ENCODE results near the gene CLEC16A.

- TF ChIP-seq, protein P1, sequence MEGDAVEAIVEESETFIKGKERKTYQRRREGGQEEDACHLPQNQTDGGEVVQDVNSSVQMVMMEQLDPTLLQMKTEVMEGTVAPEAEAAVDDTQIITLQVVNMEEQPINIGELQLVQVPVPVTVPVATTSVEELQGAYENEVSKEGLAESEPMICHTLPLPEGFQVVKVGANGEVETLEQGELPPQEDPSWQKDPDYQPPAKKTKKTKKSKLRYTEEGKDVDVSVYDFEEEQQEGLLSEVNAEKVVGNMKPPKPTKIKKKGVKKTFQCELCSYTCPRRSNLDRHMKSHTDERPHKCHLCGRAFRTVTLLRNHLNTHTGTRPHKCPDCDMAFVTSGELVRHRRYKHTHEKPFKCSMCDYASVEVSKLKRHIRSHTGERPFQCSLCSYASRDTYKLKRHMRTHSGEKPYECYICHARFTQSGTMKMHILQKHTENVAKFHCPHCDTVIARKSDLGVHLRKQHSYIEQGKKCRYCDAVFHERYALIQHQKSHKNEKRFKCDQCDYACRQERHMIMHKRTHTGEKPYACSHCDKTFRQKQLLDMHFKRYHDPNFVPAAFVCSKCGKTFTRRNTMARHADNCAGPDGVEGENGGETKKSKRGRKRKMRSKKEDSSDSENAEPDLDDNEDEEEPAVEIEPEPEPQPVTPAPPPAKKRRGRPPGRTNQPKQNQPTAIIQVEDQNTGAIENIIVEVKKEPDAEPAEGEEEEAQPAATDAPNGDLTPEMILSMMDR (IDR thresholded peaks at IDR 0.05) = no peak
- TF ChIP-seq POLR2AphosphoS5 (IDR thresholded peaks at IDR 0.05) (no peak), EP300 (IDR thresholded peaks at IDR 0.05; ENCODE audit: low read depth) (no peak)
Observed at GRCh38 chr16:11080327-11080967, 136.1 kb downstream of the CLEC16A start.

All from transverse colon (tissue), 4 donors.